Hepatocyte (in vitro differentiated cells): ENCODE results near the gene SHISA3.

ENCODE experiments used
- EZH2 ChIP-seq: fragments of 200-600 bp; sonication (generic); IDR thresholded peaks from 2 replicates; pipeline ENCODE4 v1.6.1; 2016; ENCODE audit warnings: antibody characterized with exemption, mild to moderate bottlenecking, borderline replicate concordance
- EZH2phosphoT487 ChIP-seq: fragments of 200-600 bp; sonication (generic); IDR thresholded peaks from one replicate; pipeline ENCODE4 v1.6.1; 2018; ENCODE audit warnings: antibody characterized with exemption, mild to moderate bottlenecking, low read depth, moderate library complexity; ENCODE audit not compliant: unreplicated experiment, severe bottlenecking
- TF ChIP-seq, protein P1 (sequence below): fragments of 200-600 bp; sonication (generic); IDR thresholded peaks from 2 replicates; pipeline ENCODE4 v1.5.1; 2016; ENCODE audit warnings: antibody characterized with exemption, mild to moderate bottlenecking; ENCODE audit not compliant: poor library complexity

GRCh38 chr4:42371305-42372252, 25.7 kb upstream of the SHISA3 start:
- TF ChIP-seq, protein P1, sequence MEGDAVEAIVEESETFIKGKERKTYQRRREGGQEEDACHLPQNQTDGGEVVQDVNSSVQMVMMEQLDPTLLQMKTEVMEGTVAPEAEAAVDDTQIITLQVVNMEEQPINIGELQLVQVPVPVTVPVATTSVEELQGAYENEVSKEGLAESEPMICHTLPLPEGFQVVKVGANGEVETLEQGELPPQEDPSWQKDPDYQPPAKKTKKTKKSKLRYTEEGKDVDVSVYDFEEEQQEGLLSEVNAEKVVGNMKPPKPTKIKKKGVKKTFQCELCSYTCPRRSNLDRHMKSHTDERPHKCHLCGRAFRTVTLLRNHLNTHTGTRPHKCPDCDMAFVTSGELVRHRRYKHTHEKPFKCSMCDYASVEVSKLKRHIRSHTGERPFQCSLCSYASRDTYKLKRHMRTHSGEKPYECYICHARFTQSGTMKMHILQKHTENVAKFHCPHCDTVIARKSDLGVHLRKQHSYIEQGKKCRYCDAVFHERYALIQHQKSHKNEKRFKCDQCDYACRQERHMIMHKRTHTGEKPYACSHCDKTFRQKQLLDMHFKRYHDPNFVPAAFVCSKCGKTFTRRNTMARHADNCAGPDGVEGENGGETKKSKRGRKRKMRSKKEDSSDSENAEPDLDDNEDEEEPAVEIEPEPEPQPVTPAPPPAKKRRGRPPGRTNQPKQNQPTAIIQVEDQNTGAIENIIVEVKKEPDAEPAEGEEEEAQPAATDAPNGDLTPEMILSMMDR: peak; percentile 71
- TF ChIP-seq EZH2phosphoT487 (no peak), EZH2 (no peak)
